ENCODE measurements around the gene LY6G6C. TPM values are rescaled to one million over a fixed set of nuclear protein-coding genes. Genes with fewer than 3 reads are reported as not detected.
A peak's percentile ranks its signal among the peaks of the same experiment; 100 is the strongest.

Gene LY6G6C
- total and polyA plus RNA-seq, 2 of the 13 experiments (the other 11 are each of a cell fraction or from before 2014, with no cell fraction given): 0.15 TPM; not detected in 1

GRCh38 chr6:31729979-31730630 is 8.6 kb upstream of the LY6G6C start (continued):
- TF ChIP-seq ZNF124 (CRISPR knock-in tag; IDR thresholded peaks at IDR 0.05): no peak
- no peak for TF ChIP-seq ZZZ3 (CRISPR knock-in tag; IDR thresholded peaks at IDR 0.05; ENCODE audit: borderline replicate concordance)
- TF ChIP-seq, protein P1, sequence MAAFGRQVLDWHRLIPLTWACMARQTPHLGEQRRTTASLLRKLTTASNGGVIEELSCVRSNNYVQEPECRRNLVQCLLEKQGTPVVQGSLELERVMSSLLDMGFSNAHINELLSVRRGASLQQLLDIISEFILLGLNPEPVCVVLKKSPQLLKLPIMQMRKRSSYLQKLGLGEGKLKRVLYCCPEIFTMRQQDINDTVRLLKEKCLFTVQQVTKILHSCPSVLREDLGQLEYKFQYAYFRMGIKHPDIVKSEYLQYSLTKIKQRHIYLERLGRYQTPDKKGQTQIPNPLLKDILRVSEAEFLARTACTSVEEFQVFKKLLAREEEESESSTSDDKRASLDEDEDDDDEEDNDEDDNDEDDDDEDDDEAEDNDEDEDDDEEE (CRISPR knock-in tag; IDR thresholded peaks at IDR 0.05): 0 out of 2 replicates have a peak, but pooled peaks have one; percentile 38
- no peak for TF ChIP-seq ZNF329 (CRISPR knock-in tag; IDR thresholded peaks at IDR 0.05; ENCODE audit: low read depth)
- peak; percentile 99 for TF ChIP-seq RBFOX2 (IDR thresholded peaks at IDR 0.05; ENCODE audit: low read depth, low read length)
- no peak; the same call in 1 of the 2 replicates for TF ChIP-seq KLF12 (CRISPR knock-in tag; IDR thresholded peaks at IDR 0.05; ENCODE audit: borderline replicate concordance)
- TF ChIP-seq, protein P2, sequence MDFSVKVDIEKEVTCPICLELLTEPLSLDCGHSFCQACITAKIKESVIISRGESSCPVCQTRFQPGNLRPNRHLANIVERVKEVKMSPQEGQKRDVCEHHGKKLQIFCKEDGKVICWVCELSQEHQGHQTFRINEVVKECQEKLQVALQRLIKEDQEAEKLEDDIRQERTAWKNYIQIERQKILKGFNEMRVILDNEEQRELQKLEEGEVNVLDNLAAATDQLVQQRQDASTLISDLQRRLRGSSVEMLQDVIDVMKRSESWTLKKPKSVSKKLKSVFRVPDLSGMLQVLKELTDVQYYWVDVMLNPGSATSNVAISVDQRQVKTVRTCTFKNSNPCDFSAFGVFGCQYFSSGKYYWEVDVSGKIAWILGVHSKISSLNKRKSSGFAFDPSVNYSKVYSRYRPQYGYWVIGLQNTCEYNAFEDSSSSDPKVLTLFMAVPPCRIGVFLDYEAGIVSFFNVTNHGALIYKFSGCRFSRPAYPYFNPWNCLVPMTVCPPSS (IDR thresholded peaks at IDR 0.05): no peak
- TF ChIP-seq ZNF558 (CRISPR knock-in tag; IDR thresholded peaks at IDR 0.05; ENCODE audit: borderline replicate concordance): peak; percentile 89; the same call in 1 of the 2 replicates
- no peak for TF ChIP-seq MAFG (CRISPR knock-in tag; IDR thresholded peaks at IDR 0.05)
- TF ChIP-seq MATR3 (CRISPR knock-in tag; IDR thresholded peaks at IDR 0.05): no peak
- 0 out of 2 replicates have a peak, but pooled peaks have one; percentile 3 for TF ChIP-seq FOSL2 (CRISPR knock-in tag; IDR thresholded peaks at IDR 0.05)
- TF ChIP-seq ZNF569 (CRISPR knock-in tag; IDR thresholded peaks at IDR 0.05; ENCODE audit: borderline replicate concordance): no peak
- TF ChIP-seq, protein P3, sequence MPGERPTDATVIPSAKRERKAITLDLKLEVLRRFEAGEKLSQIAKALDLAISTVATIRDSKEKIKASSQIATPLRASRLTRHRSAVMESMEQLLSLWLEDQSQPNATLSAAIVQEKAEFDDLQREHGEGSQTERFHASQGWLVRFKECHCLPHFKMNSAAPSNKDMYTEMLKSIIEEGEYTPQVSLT (CRISPR knock-in tag; IDR thresholded peaks at IDR 0.05; ENCODE audit: borderline replicate concordance, low read depth): no peak
- TF ChIP-seq IRF9 (CRISPR knock-in tag; IDR thresholded peaks at IDR 0.05; ENCODE audit: borderline replicate concordance): peak; percentile 21; the same call in 1 of the 2 replicates
- no peak for TF ChIP-seq ZFP1 (CRISPR knock-in tag; IDR thresholded peaks at IDR 0.05)
- TF ChIP-seq ZBTB20 (CRISPR knock-in tag; IDR thresholded peaks at IDR 0.05; ENCODE audit: borderline replicate concordance, low read depth): no peak; the same call in 1 of the 2 replicates
- 0 out of 4 replicates have a peak, but pooled peaks of 1 of the 2 experiments have one; percentile 27 for TF ChIP-seq ATF4 (CRISPR knock-in tag; IDR thresholded peaks at IDR 0.05)
- no peak for TF ChIP-seq ZNF75D (CRISPR knock-in tag; IDR thresholded peaks at IDR 0.05; ENCODE audit: borderline replicate concordance)
- TF ChIP-seq LRRFIP1 (CRISPR knock-in tag; conservative IDR thresholded peaks at IDR 0.05): no peak
- no peak for TF ChIP-seq RCOR2 (CRISPR knock-in tag; IDR thresholded peaks at IDR 0.05)
- TF ChIP-seq SP1 (IDR thresholded peaks at IDR 0.05): no peak
- TF ChIP-seq SP1 (CRISPR knock-in tag; IDR thresholded peaks at IDR 0.05): peak; percentile 71
- peak; percentile 56; the same call in 1 of the 2 replicates for TF ChIP-seq ZNF333 (CRISPR knock-in tag; IDR thresholded peaks at IDR 0.05; ENCODE audit: borderline replicate concordance)

Data from HepG2 (cell line).